ENCODE results near the gene RRP1B.

Gene RRP1B

DNA sequence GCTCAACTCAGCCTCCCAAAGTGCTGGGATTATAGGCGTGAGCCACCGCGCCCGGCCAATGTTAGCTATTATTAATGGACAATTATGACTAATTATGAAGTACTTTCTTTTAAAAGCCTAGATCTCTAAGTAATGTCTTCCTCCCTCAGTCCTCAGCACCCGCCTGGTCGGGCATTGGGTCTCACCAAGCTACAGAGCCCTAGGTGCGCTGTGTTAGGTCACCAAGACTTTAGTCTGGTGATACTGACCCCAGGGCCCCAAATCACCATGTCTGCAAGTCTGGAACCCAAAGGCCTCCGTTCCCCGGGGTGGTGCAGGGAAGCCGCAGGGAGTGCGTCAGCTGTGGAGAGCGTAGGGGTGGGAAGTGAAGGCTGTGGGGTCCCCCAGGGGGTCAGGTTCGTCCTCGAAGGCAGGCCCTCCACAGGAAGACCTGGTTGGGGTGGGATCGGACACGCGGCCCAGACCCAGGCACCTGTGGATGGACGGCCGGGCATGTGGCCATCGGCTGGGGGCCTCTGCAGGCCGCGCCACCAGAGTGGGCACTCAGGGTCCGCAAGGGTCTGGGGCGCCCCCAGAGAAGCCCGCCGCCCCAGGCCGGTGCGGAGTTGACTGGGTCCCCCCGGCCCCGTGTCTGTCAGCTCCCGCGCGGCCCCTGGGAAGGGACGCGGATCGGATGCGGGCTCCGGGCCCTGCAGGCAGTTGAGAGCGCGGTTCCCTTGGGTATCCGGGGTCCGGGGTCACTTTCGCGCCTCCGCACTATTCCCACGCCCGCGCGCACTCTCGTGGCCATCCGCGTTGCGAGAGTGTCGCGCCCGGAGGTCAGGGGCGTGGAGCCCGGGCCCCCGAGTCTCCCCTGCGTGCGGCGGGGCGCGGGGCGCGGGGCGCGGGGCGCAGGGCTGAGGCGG is 58.9 kb downstream of the RRP1B start:
- peak overlapping the region; percentile 87 for H3K4me3 ChIP-seq (replicated peaks; ENCODE audit: low read depth, low read length)
- TF ChIP-seq, protein P1, sequence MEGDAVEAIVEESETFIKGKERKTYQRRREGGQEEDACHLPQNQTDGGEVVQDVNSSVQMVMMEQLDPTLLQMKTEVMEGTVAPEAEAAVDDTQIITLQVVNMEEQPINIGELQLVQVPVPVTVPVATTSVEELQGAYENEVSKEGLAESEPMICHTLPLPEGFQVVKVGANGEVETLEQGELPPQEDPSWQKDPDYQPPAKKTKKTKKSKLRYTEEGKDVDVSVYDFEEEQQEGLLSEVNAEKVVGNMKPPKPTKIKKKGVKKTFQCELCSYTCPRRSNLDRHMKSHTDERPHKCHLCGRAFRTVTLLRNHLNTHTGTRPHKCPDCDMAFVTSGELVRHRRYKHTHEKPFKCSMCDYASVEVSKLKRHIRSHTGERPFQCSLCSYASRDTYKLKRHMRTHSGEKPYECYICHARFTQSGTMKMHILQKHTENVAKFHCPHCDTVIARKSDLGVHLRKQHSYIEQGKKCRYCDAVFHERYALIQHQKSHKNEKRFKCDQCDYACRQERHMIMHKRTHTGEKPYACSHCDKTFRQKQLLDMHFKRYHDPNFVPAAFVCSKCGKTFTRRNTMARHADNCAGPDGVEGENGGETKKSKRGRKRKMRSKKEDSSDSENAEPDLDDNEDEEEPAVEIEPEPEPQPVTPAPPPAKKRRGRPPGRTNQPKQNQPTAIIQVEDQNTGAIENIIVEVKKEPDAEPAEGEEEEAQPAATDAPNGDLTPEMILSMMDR (IDR thresholded peaks at IDR 0.05; ENCODE audit: low read length, missing control alignments) = no peak

DNA sequence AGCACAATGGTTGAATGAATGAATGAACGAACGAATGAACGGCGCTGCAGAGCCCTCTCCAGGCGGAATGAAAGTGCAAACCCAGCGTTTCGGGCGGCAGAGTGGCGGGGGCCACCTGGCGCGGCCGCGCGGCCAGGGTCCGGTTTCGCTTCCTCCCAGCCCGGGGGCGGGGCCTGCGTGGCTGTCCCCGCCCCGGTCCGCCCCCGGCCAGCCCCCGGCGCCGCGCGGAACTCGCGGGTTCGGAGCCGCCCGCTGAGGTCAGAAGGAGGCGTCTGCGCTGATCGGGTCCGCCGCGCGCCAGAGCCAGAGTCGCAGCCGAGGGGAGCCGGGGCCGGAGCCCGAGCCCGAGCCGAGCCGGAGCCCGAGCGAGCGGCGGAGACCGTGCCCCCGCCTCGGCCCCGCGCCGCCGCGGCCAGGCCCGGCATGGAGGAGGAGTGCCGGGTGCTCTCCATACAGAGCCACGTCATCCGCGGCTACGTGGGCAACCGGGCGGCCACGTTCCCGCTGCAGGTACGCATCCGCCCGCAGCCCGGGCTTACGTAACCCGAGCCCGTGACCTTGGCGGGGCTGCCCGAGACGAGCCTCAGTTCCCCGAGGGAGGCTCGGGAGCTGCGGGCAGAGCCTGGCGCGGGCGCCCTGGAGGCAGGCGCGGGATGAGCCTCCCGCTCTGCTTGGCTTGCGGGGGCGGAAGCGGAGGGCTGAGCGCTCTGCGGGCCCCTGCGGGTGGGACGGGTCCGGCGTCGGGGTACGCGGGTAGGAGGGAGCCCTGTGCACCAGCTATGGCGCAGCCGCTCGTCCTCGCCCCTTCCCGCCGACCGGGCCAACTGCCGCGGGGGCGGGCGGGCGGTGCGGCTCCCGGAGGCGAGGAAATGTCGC is 59.8 kb downstream of the RRP1B start, which contains the start of gene PDXK:
TSS of gene PDXK (plus strand) at position 258 of the 876 bp plus-strand sequence. CDS start at position 424, 166 bp downstream.
- TF ChIP-seq, protein P1 (IDR thresholded peaks at IDR 0.05; ENCODE audit: low read length, missing control alignments) = no peak
- peak; percentile 78 for DNase-seq (ENCODE audit: low read depth)

More for the DNA sequence above, 58.9 kb downstream of the RRP1B start:
- no peak for DNase-seq (ENCODE audit: low read depth)

DNA sequence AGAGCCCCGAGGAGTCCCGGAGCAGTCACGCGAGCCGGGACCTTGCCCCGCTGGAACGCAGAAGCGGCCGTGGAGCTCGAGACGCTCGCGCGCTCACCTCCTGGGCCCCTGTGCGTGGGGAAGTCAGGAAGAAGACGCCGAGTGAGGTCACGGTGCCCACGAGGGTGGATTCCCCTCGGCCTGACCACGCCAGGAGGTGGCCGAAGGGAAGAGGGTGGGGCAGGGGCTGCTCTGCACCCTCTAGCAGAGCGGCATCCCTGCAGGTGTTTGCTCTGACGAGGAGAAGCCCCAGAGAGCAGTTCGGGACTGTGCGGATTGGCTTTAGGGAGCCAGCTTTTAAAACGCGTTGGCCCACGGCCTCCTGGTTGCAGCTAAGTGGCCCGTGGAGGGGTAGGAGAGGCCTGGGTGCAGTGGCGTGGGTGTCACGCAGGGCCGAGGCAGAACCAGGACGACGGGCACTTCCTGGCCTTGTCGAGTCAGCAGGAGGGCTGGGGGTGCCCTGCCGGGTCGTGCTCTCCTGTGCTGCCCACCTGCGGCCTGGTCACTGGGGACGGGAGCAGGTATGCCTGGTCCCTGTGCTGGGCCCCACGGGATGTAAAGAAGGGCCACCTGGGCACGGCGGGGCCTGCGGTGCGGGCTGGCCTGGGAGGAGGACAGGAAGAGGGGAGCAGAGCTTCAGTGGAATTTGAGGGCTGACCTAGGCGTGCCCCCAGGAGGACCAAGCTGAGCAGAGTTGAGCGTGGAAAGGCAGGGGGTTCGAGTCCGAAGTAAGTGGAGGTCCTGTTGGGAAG is 60.6 kb downstream of the RRP1B start:
- TF ChIP-seq, protein P1 (IDR thresholded peaks at IDR 0.05; ENCODE audit: low read length, missing control alignments) = no peak
- H3K4me3 ChIP-seq (replicated peaks; ENCODE audit: low read depth, low read length) = peak overlapping the region; percentile 87
- DNase-seq (ENCODE audit: low read depth) = no peak

More for the DNA sequence above, 59.8 kb downstream of the RRP1B start, which contains the start of gene PDXK:
- H3K4me3 ChIP-seq (replicated peaks; ENCODE audit: low read depth, low read length) = peak within 1 kb of the TSS; percentile 87

DNA sequence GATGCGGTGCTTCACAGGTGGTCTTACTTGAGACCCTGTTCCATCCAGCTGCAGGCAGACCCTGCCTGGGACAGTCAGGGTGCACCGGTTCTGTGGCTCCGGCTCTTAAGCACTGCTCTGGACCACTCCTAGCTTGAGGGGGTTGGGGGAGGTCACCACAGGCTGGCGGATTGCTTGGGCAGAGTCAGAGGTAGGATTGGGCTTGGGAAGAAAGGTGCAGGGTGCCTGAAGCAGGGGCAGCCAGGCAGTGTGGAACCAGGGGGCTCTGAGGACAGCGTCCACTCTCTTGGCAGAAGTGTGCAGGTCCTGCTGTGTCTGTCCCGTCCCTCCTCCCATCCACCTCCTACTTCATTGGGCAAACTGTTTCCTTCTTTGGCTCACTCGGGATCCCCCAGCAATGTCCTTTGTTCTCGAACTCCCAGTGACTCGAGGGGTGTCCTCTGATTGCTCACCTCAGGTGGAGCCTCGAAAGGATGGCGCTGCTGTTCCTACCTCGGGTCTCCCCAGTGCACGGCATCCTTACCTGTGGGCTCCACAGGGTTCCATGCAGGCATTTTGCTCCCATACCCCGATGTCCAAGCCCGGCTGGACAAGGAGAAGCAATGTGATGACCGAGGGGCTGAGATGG is 61.3 kb downstream of the RRP1B start:
- TF ChIP-seq, protein P1 (IDR thresholded peaks at IDR 0.05; ENCODE audit: low read length, missing control alignments) = no peak
- DNase-seq (ENCODE audit: low read depth) = no peak

DNA sequence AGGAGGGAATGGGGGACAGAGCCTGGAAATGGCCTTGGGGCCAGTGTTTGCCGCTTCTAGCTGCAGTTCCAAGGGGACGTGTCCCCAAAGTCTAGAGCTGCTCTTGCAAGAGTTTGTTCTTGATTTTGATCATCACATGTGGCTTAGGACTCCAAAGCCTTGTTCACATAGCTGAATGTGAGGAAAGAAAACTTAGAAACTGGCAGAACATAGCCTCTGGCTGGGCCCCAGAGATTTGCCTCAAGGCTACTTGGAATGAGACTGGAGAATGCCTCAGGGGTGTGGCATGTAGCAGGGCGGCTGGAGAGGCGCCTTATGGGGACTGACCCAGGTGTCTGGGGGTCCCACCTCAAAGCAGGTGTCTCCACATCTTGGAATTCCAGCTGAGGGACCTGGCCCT is 61.8 kb downstream of the RRP1B start:
- TF ChIP-seq, protein P1 (IDR thresholded peaks at IDR 0.05; ENCODE audit: low read length, missing control alignments) = no peak
- DNase-seq (ENCODE audit: low read depth) = no peak
- peak overlapping the region; percentile 87 for H3K4me3 ChIP-seq (replicated peaks; ENCODE audit: low read depth, low read length)

More for the DNA sequence above, 61.3 kb downstream of the RRP1B start:
- peak overlapping the region; percentile 87 for H3K4me3 ChIP-seq (replicated peaks; ENCODE audit: low read depth, low read length)

DNA sequence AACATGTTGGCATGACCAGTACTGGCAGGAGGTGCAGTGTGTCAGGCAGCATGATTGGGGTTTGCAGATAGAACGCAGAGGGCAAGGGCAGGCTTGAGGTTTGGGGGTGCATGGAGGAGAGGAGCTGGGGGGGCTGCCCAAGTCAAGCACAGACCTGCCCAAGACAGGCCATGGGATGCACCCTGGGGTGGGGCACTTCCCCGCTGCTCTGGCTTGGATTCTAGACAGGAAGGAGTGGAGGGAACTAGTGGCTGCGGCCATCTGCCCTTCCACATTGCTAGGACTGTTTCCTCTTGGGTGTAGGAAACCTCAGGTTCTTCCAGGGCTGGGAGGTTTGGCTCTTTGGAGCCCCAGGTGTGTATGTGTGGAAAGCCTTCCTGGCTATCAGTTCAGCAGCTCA is 62.6 kb downstream of the RRP1B start:
- no peak for DNase-seq (ENCODE audit: low read depth)
- no peak overlapping the region for H3K4me3 ChIP-seq (replicated peaks; ENCODE audit: low read depth, low read length)
- TF ChIP-seq, protein P1 (IDR thresholded peaks at IDR 0.05; ENCODE audit: low read length, missing control alignments) = no peak
